Amygdala (tissue), 56 donors: ENCODE results near the gene EPB41L4B.

Experiments used
- DNase-seq, 56 donors: peaks; one replicate each; lab custom pipeline; 2025; lab: John Stamatoyannopoulos, UW

EPB41L4B gene

DNA sequence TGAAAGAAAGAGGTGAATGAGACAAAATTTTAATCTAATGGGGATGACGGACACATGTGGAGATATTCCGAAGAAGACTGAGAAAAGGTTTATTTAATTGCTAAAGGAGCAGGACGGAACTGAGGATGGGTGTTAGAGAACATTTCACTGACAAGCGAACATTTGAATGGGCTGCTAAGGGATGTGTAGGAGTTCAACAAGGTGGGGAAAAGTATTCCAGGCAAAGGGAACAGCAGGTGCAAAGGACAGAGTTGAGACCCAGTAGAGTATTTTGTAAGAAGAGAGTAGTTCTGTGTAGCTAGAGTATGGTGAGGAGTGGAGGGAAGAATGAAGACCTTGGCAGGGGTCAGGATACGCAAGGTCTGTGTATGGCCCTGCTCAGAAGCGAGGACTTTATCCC is 106.4 kb downstream of the EPB41L4B start:
- DNase-seq = no peak

GRCh38 chr9:109213285-109214121 is 107.4 kb downstream of the EPB41L4B start:
- no peak for DNase-seq

- no peak for DNase-seq
These were observed 108.1 kb downstream of the EPB41L4B start for GRCh38 chr9:109212768-109213167.

- DNase-seq = no peak
These were observed 114.2 kb downstream of the EPB41L4B start for GRCh38 chr9:109206670-109207069.

- no peak for DNase-seq
These were observed 115.3 kb downstream of the EPB41L4B start for GRCh38 chr9:109205526-109205925.

GRCh38 chr9:109203761-109204360 is 117.0 kb downstream of the EPB41L4B start:
- no peak for DNase-seq

DNA sequence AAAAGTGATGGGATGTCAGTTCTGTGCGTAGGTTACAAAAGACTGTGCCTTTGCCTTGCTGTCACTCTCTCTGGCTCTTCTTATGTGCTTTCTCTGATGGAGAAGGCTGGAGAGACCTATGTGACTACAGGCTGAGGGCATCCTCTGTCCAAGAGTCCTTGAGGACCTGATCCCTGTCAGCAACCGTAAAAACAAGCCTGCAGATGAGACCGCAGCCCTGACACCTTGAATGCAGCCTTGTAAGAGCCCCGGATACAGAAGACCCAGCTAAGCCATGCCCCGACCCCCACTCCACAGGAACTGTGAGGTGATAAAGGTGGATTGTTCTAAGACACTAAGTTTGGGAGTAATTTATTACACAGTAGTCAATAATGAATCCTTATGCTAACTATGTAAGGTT is 121.2 kb downstream of the EPB41L4B start:
- DNase-seq = no peak

GRCh38 chr9:109198736-109199382 is 122.0 kb downstream of the EPB41L4B start:
- no peak for DNase-seq

DNA sequence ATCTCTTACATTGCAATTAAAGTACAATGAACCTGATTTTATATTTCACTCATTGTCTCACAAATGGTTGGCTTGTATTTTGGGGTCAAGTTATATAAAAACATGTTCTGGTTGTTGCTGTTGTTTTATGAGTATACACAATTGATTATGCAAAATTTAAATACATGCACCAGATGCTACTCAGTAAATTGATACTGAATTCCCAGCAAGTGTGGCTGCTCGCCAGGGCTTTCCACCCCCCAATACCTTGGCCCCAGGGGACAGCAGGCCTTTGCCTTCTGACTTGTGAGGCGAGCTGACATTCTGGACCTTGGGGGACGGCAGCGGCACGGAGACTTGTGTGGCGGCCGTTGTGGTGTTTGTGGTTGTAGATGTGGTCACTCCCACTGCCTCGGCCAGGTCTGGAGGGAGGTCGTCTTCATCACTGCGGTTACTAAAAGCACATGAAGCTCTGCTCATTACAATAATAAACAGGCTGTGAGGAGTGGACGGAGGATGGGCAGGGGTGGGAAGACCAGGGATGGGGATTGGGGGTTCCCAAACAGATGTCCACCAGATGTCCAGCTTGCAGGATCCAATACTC is 126.8 kb downstream of the EPB41L4B start:
- DNase-seq = no peak

GRCh38 chr9:109192732-109193361 is 128.0 kb downstream of the EPB41L4B start:
- DNase-seq = peak in 3 of 56 donors; percentile 1 to 6 (median 1)

- no peak for DNase-seq
These were observed 129.1 kb downstream of the EPB41L4B start for GRCh38 chr9:109191746-109192145.

- DNase-seq = no peak
These were observed 130.7 kb downstream of the EPB41L4B start for GRCh38 chr9:109190151-109190550.

- no peak for DNase-seq
These were observed 133.9 kb downstream of the EPB41L4B start for GRCh38 chr9:109186857-109187520.

GRCh38 chr9:109182940-109183798 is 137.7 kb downstream of the EPB41L4B start:
- peak in 3 of 56 donors; percentile 3 to 11 (median 8) for DNase-seq

- DNase-seq = no peak
These were observed 138.3 kb downstream of the EPB41L4B start for GRCh38 chr9:109182550-109182939.

DNA sequence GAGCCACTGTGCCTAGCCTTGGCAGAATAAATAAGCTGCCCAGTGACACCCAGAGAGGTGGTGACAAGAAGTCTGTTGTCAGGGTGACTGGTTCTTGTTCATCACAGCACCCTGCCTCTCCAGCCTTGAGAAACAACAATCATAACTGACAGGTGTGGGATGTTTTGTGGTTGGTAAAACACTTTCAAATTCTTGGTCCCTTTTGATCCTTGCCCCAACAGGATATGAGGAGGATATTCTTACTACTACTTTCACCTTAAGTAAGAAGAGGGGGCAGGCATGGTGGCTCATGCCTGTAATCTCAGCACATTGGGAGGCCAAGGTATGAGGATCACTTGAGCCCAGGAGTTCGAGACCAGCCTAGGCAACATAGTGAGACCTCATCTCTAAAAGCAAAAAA is 139.6 kb downstream of the EPB41L4B start:
- no peak for DNase-seq

GRCh38 chr9:109179801-109180523 is 140.9 kb downstream of the EPB41L4B start:
- DNase-seq = peak in 36 of 56 donors; percentile 1 to 54 (median 29)

DNA sequence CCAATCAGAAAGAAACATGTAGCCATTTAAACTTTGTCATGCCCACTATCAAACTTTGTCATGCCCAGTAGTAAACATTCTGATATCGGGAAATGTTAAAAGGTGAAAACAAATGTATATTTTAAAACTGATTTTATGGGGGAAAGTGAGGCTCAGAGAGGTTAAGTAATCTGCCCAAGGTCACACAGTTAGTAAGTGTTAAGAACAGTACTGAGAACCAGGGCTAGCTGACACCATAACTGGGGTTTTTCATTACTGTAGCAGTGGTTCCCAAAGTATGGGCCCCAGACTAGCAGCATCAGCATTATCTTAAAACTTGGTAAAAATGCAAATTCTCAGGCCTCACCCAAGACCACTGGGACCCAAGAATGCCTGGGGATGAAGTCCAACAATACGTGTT is 143.9 kb downstream of the EPB41L4B start:
- no peak for DNase-seq
